ENCODE results near the gene PRCD.

Gene PRCD

GRCh38 chr17:76550712-76551615 lies 11.1 kb downstream of the PRCD start:
- H3K4me3 ChIP-seq (ENCODE audit: low read depth, low read length) = no peak overlapping the region
- no peaks in the 10 kb centered on the region for H3K27me3 ChIP-seq (ENCODE audit: insufficient read depth, low read length)
- no peak overlapping the region for H2AK5ac ChIP-seq (ENCODE audit: low read length)
- peak overlapping the region; percentile 16 for H4K8ac ChIP-seq (ENCODE audit: low read depth, low read length)
- H3K9me3 ChIP-seq (ENCODE audit: insufficient read depth, low read depth, low read length) = no peaks in the 10 kb centered on the region
- no peak overlapping the region for H4K12ac ChIP-seq (ENCODE audit: low read depth, low read length)
- peak overlapping the region; percentile 33 for H3K27ac ChIP-seq (ENCODE audit: low read depth, low read length)
- peak overlapping the region; percentile 61 for H2BK5ac ChIP-seq (ENCODE audit: low read depth, low read length, poor library complexity)
- no peak overlapping the region for H3K4ac ChIP-seq (ENCODE audit: low read depth, low read length)
- H3K9ac ChIP-seq (ENCODE audit: low read length) = no peak overlapping the region
- no peak overlapping the region for H3K14ac ChIP-seq (ENCODE audit: low read length)
- no peak overlapping the region for H2BK12ac ChIP-seq (ENCODE audit: low read length)
- H3K4me2 ChIP-seq (ENCODE audit: low read length) = no peak overlapping the region
- no peak overlapping the region for H2AFZ ChIP-seq (ENCODE audit: insufficient read depth, low read length, poor library complexity)
- H3K18ac ChIP-seq (ENCODE audit: low read length) = peak overlapping the region; percentile 27
- H3K79me1 ChIP-seq (ENCODE audit: low read length) = peaks cover 15% of the 10 kb centered on the region
- H3K23ac ChIP-seq (ENCODE audit: low read length) = no peak overlapping the region
- H4K91ac ChIP-seq (ENCODE audit: low read depth, low read length) = peak overlapping the region; percentile 13
- no peak overlapping the region for H2BK120ac ChIP-seq (ENCODE audit: insufficient read depth, low read length, poor library complexity)
- no peaks in the 10 kb centered on the region for H3K36me3 ChIP-seq (ENCODE audit: control insufficient read depth in 1 of 2, insufficient read depth in 2 of 2, low read length in 2 of 2)
- DNase-seq = peak; percentile 54 to 65
- H3K79me2 ChIP-seq (ENCODE audit: control insufficient read depth, insufficient read depth, low read length, poor library complexity) = no peaks in the 10 kb centered on the region
- peaks cover 13 to 14% of the 10 kb centered on the region in 2 experiments for H3K4me1 ChIP-seq (ENCODE audit: control insufficient read depth in 1 of 2, insufficient read depth in 2 of 2, low read length in 2 of 2)
- no CpG with 5 or more reads among the region's 15 CpGs for WGBS (ENCODE audit: extremely low coverage, insufficient coverage, insufficient read length)

GRCh38 chr17:76551685-76552084 lies 11.8 kb downstream of the PRCD start:
- WGBS (ENCODE audit: extremely low coverage, insufficient coverage, insufficient read length) = no CpG with 5 or more reads among the region's 4 CpGs
- DNase-seq = no peak

GRCh38 chr17:76553178-76553908 lies 13.5 kb downstream of the PRCD start:
- peak in 1 of 2 donors; percentile 35 for DNase-seq
- WGBS (ENCODE audit: extremely low coverage, insufficient coverage, insufficient read length) = no CpG with 5 or more reads among the region's 8 CpGs
- Histone ChIP-seq H2BK12ac (ENCODE audit: low read length) (peak overlapping the region; percentile 81), H3K4me2 (ENCODE audit: low read length) (no peak overlapping the region), H3K9ac (ENCODE audit: low read length) (no peak overlapping the region), H4K8ac (ENCODE audit: low read depth, low read length) (no peak overlapping the region), H2AFZ (ENCODE audit: insufficient read depth, low read length, poor library complexity) (peak overlapping the region; percentile 46), H4K12ac (ENCODE audit: low read depth, low read length) (no peak overlapping the region), H3K14ac (ENCODE audit: low read length) (peak overlapping the region; percentile 57), H3K4me1 (ENCODE audit: control insufficient read depth in 1 of 2, insufficient read depth in 2 of 2, low read length in 2 of 2) (peaks cover 11 to 13% of the 10 kb centered on the region in 2 experiments), H3K4ac (ENCODE audit: low read depth, low read length) (no peak overlapping the region), H3K36me3 (ENCODE audit: control insufficient read depth in 1 of 2, insufficient read depth in 2 of 2, low read length in 2 of 2) (no peaks in the 10 kb centered on the region), H3K79me1 (ENCODE audit: low read length) (peaks cover 29% of the 10 kb centered on the region), H2BK120ac (ENCODE audit: insufficient read depth, low read length, poor library complexity) (peak overlapping the region; percentile 31), H3K27ac (ENCODE audit: low read depth, low read length) (no peak overlapping the region), H2BK5ac (ENCODE audit: low read depth, low read length, poor library complexity) (peak overlapping the region; percentile 9), H2AK5ac (ENCODE audit: low read length) (no peak overlapping the region), H3K9me3 (ENCODE audit: insufficient read depth, low read depth, low read length) (no peaks in the 10 kb centered on the region), H3K79me2 (ENCODE audit: control insufficient read depth, insufficient read depth, low read length, poor library complexity) (peaks cover 11% of the 10 kb centered on the region), H3K23ac (ENCODE audit: low read length) (no peak overlapping the region), H3K4me3 (ENCODE audit: low read depth, low read length) (no peak overlapping the region), H3K27me3 (ENCODE audit: insufficient read depth, low read length) (no peaks in the 10 kb centered on the region), H4K91ac (ENCODE audit: low read depth, low read length) (peak overlapping the region; percentile 35), H3K18ac (ENCODE audit: low read length) (no peak overlapping the region)

More at GRCh38 chr17:76551685-76552084, 11.8 kb downstream of the PRCD start:
- no peaks in the 10 kb centered on the region for H3K27me3 ChIP-seq (ENCODE audit: insufficient read depth, low read length)
- no peaks in the 10 kb centered on the region for H3K36me3 ChIP-seq (ENCODE audit: control insufficient read depth in 1 of 2, insufficient read depth in 2 of 2, low read length in 2 of 2)
- peak overlapping the region; percentile 60 for H3K14ac ChIP-seq (ENCODE audit: low read length)
- H3K4ac ChIP-seq (ENCODE audit: low read depth, low read length) = peak overlapping the region; percentile 76
- peak overlapping the region; percentile 61 for H2BK5ac ChIP-seq (ENCODE audit: low read depth, low read length, poor library complexity)
- H2BK12ac ChIP-seq (ENCODE audit: low read length) = peak overlapping the region; percentile 77
- no peaks in the 10 kb centered on the region for H3K9me3 ChIP-seq (ENCODE audit: insufficient read depth, low read depth, low read length)
- peak overlapping the region; percentile 74 for H4K91ac ChIP-seq (ENCODE audit: low read depth, low read length)
- H3K9ac ChIP-seq (ENCODE audit: low read length) = no peak overlapping the region
- H3K79me2 ChIP-seq (ENCODE audit: control insufficient read depth, insufficient read depth, low read length, poor library complexity) = no peaks in the 10 kb centered on the region
- H2AFZ ChIP-seq (ENCODE audit: insufficient read depth, low read length, poor library complexity) = no peak overlapping the region
- H3K4me1 ChIP-seq (ENCODE audit: control insufficient read depth in 1 of 2, insufficient read depth in 2 of 2, low read length in 2 of 2) = peaks cover 13 to 14% of the 10 kb centered on the region in 2 experiments
- H3K4me3 ChIP-seq (ENCODE audit: low read depth, low read length) = no peak overlapping the region
- H2BK120ac ChIP-seq (ENCODE audit: insufficient read depth, low read length, poor library complexity) = peak overlapping the region; percentile 83
- no peak overlapping the region for H3K23ac ChIP-seq (ENCODE audit: low read length)
- H4K8ac ChIP-seq (ENCODE audit: low read depth, low read length) = peak overlapping the region; percentile 53
- peaks cover 15% of the 10 kb centered on the region for H3K79me1 ChIP-seq (ENCODE audit: low read length)
- no peak overlapping the region for H3K4me2 ChIP-seq (ENCODE audit: low read length)
- H2AK5ac ChIP-seq (ENCODE audit: low read length) = no peak overlapping the region
- no peak overlapping the region for H3K18ac ChIP-seq (ENCODE audit: low read length)
- peak overlapping the region; percentile 43 for H3K27ac ChIP-seq (ENCODE audit: low read depth, low read length)
- H4K12ac ChIP-seq (ENCODE audit: low read depth, low read length) = no peak overlapping the region

- Histone ChIP-seq H3K9ac (ENCODE audit: low read length) (no peak overlapping the region), H3K27me3 (ENCODE audit: insufficient read depth, low read length) (no peaks in the 10 kb centered on the region), H2BK120ac (ENCODE audit: insufficient read depth, low read length, poor library complexity) (peak overlapping the region; percentile 86), H2AFZ (ENCODE audit: insufficient read depth, low read length, poor library complexity) (no peak overlapping the region), H3K4me3 (ENCODE audit: low read depth, low read length) (no peak overlapping the region), H4K12ac (ENCODE audit: low read depth, low read length) (no peak overlapping the region), H3K9me3 (ENCODE audit: insufficient read depth, low read depth, low read length) (no peaks in the 10 kb centered on the region), H3K27ac (ENCODE audit: low read depth, low read length) (no peak overlapping the region), H3K4ac (ENCODE audit: low read depth, low read length) (peak overlapping the region; percentile 59), H3K79me1 (ENCODE audit: low read length) (peaks cover 29% of the 10 kb centered on the region), H4K91ac (ENCODE audit: low read depth, low read length) (peak overlapping the region; percentile 82), H2AK5ac (ENCODE audit: low read length) (peak overlapping the region; percentile 64), H3K14ac (ENCODE audit: low read length) (no peak overlapping the region), H4K8ac (ENCODE audit: low read depth, low read length) (no peak overlapping the region), H3K4me1 (ENCODE audit: control insufficient read depth in 1 of 2, insufficient read depth in 2 of 2, low read length in 2 of 2) (peaks cover 11 to 13% of the 10 kb centered on the region in 2 experiments), H2BK12ac (ENCODE audit: low read length) (peak overlapping the region; percentile 99), H3K36me3 (ENCODE audit: control insufficient read depth in 1 of 2, insufficient read depth in 2 of 2, low read length in 2 of 2) (no peaks in the 10 kb centered on the region), H3K4me2 (ENCODE audit: low read length) (no peak overlapping the region), H3K79me2 (ENCODE audit: control insufficient read depth, insufficient read depth, low read length, poor library complexity) (peaks cover 13% of the 10 kb centered on the region), H2BK5ac (ENCODE audit: low read depth, low read length, poor library complexity) (no peak overlapping the region), H3K23ac (ENCODE audit: low read length) (no peak overlapping the region), H3K18ac (ENCODE audit: low read length) (peak overlapping the region; percentile 75)
- no CpG with 5 or more reads among the region's 6 CpGs for WGBS (ENCODE audit: extremely low coverage, insufficient coverage, insufficient read length)
- no peak for DNase-seq
Measured at GRCh38 chr17:76554131-76554530, 14.3 kb downstream of the PRCD start.

Measured in trophoblast cell (in vitro differentiated cells and primary cell).